ENCODE data around the gene GRIP2.

DNA sequence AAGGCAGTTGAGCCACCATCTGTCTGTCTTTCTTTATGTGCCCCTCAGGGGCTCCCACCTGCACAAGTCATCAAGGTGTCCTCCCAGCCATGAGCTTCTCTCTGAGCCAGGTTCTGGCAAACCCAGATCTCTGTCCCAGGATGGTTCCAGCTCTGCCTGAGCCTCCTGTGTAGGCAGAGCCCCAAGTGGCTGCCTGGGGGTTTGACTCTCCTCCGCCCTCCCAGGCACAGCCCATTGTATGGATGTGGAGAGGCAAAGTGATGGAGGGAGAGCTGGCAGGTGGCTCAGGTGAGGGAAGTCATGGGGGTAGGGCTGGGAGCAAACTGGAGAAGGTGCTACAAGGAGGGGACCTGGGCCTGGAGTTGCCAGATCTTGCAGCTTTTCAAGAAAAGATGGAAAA is 56.9 kb downstream of the GRIP2 start:
- TF ChIP-seq, protein P1, sequence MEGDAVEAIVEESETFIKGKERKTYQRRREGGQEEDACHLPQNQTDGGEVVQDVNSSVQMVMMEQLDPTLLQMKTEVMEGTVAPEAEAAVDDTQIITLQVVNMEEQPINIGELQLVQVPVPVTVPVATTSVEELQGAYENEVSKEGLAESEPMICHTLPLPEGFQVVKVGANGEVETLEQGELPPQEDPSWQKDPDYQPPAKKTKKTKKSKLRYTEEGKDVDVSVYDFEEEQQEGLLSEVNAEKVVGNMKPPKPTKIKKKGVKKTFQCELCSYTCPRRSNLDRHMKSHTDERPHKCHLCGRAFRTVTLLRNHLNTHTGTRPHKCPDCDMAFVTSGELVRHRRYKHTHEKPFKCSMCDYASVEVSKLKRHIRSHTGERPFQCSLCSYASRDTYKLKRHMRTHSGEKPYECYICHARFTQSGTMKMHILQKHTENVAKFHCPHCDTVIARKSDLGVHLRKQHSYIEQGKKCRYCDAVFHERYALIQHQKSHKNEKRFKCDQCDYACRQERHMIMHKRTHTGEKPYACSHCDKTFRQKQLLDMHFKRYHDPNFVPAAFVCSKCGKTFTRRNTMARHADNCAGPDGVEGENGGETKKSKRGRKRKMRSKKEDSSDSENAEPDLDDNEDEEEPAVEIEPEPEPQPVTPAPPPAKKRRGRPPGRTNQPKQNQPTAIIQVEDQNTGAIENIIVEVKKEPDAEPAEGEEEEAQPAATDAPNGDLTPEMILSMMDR (IDR thresholded peaks at IDR 0.05; ENCODE audit: insufficient read depth, low read length, poor library complexity, severe bottlenecking), result no peak
- TF ChIP-seq EZH2phosphoT487 (conservative IDR thresholded peaks at IDR 0.05; ENCODE audit: low read length), result no peak

Data from SU-DHL-6 (cell line).